CD14-positive monocyte (primary cell): ENCODE results near the gene GINS1. TPM values are rescaled to one million over a fixed set of nuclear protein-coding genes. Genes with fewer than 3 reads are reported as not detected.

Experiments used
- DNase-seq, 3 donors: peaks; one replicate each; pipeline ENCODE4 v3.0.0-alpha.2; 2011 to 2022
- H2AFZ ChIP-seq: 2 replicates; pipeline ENCODE4 v1.6.0; 2012; ENCODE audit warnings: mild to moderate bottlenecking, low read depth, low read length, inconsistent platforms; ENCODE audit not compliant: insufficient read depth, poor library complexity, severe bottlenecking
- H3K27ac ChIP-seq, 2 donors: 1 replicate in 1 of 2; 2 replicates in 1 of 2; pipeline ENCODE4 v1.5.1; 2012 to 2013; ENCODE audit warnings: low read length in 2 of 2, control low read depth in 1 of 2, inconsistent platforms in 1 of 2, low read depth in 1 of 2, mild to moderate bottlenecking in 1 of 2
- H3K27me3 ChIP-seq, 2 donors: one replicate each; pipeline versions ENCODE4 v1.6.0 to v1.6.1; 2011 to 2013; ENCODE audit warnings: low read length in 2 of 2; ENCODE audit not compliant: control insufficient read depth in 2 of 2, insufficient read depth in 2 of 2
- H3K36me3 ChIP-seq, 2 donors: replicated peaks in 1 of 2; 1 replicate in 1 of 2; 2 replicates in 1 of 2; pipeline versions ENCODE4 v1.5.1 to v1.6.1; 2012 to 2013; ENCODE audit warnings: low read length in 2 of 2, control low read depth in 1 of 2, inconsistent platforms in 1 of 2, mild to moderate bottlenecking in 1 of 2; ENCODE audit not compliant: insufficient read depth in 2 of 2, control insufficient read depth in 1 of 2
- H3K4me1 ChIP-seq, 2 donors: 1 replicate in 1 of 2; 2 replicates in 1 of 2; pipeline versions ENCODE4 v1.5.1 to v1.6.1; 2012 to 2013; ENCODE audit warnings: low read length in 2 of 2, control low read depth in 1 of 2, inconsistent platforms in 1 of 2, mild to moderate bottlenecking in 1 of 2, moderate library complexity in 1 of 2; ENCODE audit not compliant: insufficient read depth in 2 of 2, control insufficient read depth in 1 of 2
- H3K4me2 ChIP-seq: replicated peaks from 2 replicates; pipeline ENCODE3; 2012; ENCODE audit warnings: low read length, moderate library complexity, mild to moderate bottlenecking; ENCODE audit not compliant: poor library complexity, severe bottlenecking; ENCODE audit errors: extremely low read depth
- H3K4me3 ChIP-seq, 3 experiments: fragments of 200-600 bp in 1 of 3; sonication (generic) in 1 of 3; replicated peaks in 1 of 3; 1 replicate in 2 of 3; 2 replicates in 1 of 3; pipeline ENCODE4 v1.5.1; 2011 to 2013; ENCODE audit warnings: low read length in 3 of 3, mild to moderate bottlenecking in 3 of 3, control low read depth in 2 of 3, low read depth in 2 of 3, inconsistent platforms in 1 of 3, moderate library complexity in 1 of 3
- H3K79me2 ChIP-seq: 2 replicates; pipeline ENCODE4 v1.6.0; 2012; ENCODE audit warnings: mild to moderate bottlenecking, control low read depth, inconsistent platforms, low read length, moderate library complexity; ENCODE audit not compliant: insufficient read depth
- H3K9ac ChIP-seq: 2 replicates; pipeline ENCODE4 v1.6.0; 2017; ENCODE audit warnings: low read length, mild to moderate bottlenecking; ENCODE audit not compliant: insufficient read depth, poor library complexity, severe bottlenecking
- H3K9me3 ChIP-seq, 2 donors: replicated peaks in 1 of 2; 1 replicate in 1 of 2; 2 replicates in 1 of 2; pipeline versions ENCODE4 v1.5.1 to v1.6.1; 2012 to 2013; ENCODE audit warnings: low read length in 2 of 2, control low read depth in 1 of 2; ENCODE audit not compliant: control insufficient read depth in 1 of 2, insufficient read depth in 1 of 2
- H4K20me1 ChIP-seq: 2 replicates; pipeline ENCODE4 v1.6.0; 2012; ENCODE audit warnings: mild to moderate bottlenecking, low read length, control low read depth, moderate library complexity; ENCODE audit not compliant: insufficient read depth
- H3K27ac Mint-ChIP-seq, 7 donors: one replicate each; pipeline ENCODE4 v1.8.0; 2020; ENCODE audit warnings: mild to moderate bottlenecking in 7 of 7, mixed read lengths in 7 of 7, moderate library complexity in 6 of 7, inconsistent platforms in 2 of 7
- H3K27me3 Mint-ChIP-seq, 3 donors: one replicate each; pipeline ENCODE4 v1.8.0; 2021 to 2022; ENCODE audit warnings: low read depth in 3 of 3, mild to moderate bottlenecking in 3 of 3, mixed read lengths in 3 of 3, moderate library complexity in 3 of 3, inconsistent platforms in 1 of 3
- H3K36me3 Mint-ChIP-seq, 2 donors: one replicate each; pipeline ENCODE4 v1.8.0; 2020; ENCODE audit warnings: mixed read lengths in 2 of 2, inconsistent platforms in 1 of 2, mild to moderate bottlenecking in 1 of 2
- H3K4me1 Mint-ChIP-seq: one replicate; pipeline ENCODE4 v1.8.0; 2020; ENCODE audit warnings: mild to moderate bottlenecking, mixed read lengths
- H3K4me3 Mint-ChIP-seq, 2 donors: one replicate each; pipeline ENCODE4 v1.8.0; 2020; ENCODE audit warnings: mild to moderate bottlenecking in 2 of 2, mixed read lengths in 2 of 2, moderate library complexity in 1 of 2
- H3K9me3 Mint-ChIP-seq, 7 donors: one replicate each; pipeline ENCODE4 v1.8.0; 2020 to 2022; ENCODE audit warnings: mixed read lengths in 7 of 7, mild to moderate bottlenecking in 6 of 7, moderate library complexity in 6 of 7, inconsistent platforms in 2 of 7
- CTCF ChIP-seq: fragments of 200-600 bp; IDR thresholded peaks from one replicate; pipeline ENCODE4 v1.8.0; 2022; ENCODE audit warnings: antibody characterized with exemption, mild to moderate bottlenecking
- WGBS: methylation state at CpG from one replicate; pipeline ENCODE4 v1.1.5; 2013; ENCODE audit warnings: missing lambda C conversion rate; ENCODE audit not compliant: insufficient coverage; 5-methylcytosine and 5-hydroxymethylcytosine counted together
- intact Hi-C, 2 donors: fragments of 100-400 bp; cut with micrococcal nuclease; formaldehyde crosslinking; loops; one replicate each; pipeline versions ENCODE4 v1.15.0 to v1.15.1; 2023
- polyA plus RNA-seq, 3 donors: library from polyadenylated mRNA; depleted of rRNA in 1 of 3; unstranded in 2 of 3; stranded (reverse) in 1 of 3; fragments of 300-500 nt in 2 of 3; fragments of >200 nt in 1 of 3; fragmentation: Illumina TruSeq in 2 of 3; gene quantifications; 1 replicate in 2 of 3; 2 replicates in 1 of 3; pipeline ENCODE4 v1.2.3, GENCODE V29; 2012 to 2021

Gene GINS1
- polyA plus RNA-seq, 3 donors, result 0.16 to 0.48 (median 0.28) TPM

DNA sequence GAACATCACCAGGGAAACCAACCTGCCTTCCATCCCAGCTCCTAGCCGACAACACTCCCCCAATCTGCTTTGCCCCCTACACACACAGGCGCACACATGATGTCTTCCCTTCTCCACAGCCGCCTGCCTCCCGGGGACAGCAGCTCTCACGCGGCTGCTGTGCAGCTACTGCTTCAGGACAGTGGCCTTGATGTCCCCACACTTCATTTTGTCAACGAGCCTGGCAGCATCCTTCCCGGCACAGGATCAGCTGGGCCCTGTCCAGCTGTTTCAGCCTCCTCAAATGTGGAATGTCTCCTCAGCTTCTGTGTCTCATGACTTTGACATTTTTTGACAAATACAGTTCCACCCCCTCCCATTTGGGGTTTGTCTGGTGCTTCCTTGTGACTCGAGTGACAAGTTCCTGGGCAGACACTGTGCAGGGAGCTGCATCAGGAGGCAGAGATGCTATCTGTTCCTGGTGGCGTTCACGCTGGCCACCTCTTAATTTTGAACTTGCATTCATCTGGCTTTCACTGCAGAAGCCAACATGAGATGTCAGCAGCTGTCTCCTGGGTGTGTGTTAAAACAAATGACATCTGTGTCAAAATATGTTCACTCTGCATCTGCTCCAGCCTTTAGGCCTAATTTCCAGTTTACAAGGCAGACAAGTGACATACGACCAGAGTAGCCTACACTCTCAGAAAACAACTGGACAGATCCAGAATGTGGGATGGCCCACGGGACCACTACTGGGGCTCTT, 57.2 kb downstream of the GINS1 start:
- H3K4me3 ChIP-seq, result no peak overlapping the region
- Mint-ChIP-seq H3K9me3 (peaks cover 0 to 2% (median 0%) of the 10 kb centered on the region in 7 donors), H3K36me3 (no peaks in the 10 kb centered on the region), H3K27me3 (peaks cover 0 to 4% (median 2%) of the 10 kb centered on the region in 3 donors), H3K4me1 (peaks cover 28% of the 10 kb centered on the region), H3K27ac (peak overlapping the region in 1 of 7 donors; percentile 33), H3K4me3 (no peak overlapping the region)
- no peak for DNase-seq
- H3K36me3 ChIP-seq, result no peaks in the 10 kb centered on the region
- no peak for TF ChIP-seq CTCF
- H3K4me2 ChIP-seq, result no peak overlapping the region
- no peak overlapping the region for H3K9ac ChIP-seq
- no peaks in the 10 kb centered on the region for H3K27me3 ChIP-seq
- peaks cover 23 to 24% of the 10 kb centered on the region in 2 donors for H3K4me1 ChIP-seq
- H3K27ac ChIP-seq, result no peak overlapping the region
- no peaks in the 10 kb centered on the region for H3K79me2 ChIP-seq
- no peaks in the 10 kb centered on the region for H4K20me1 ChIP-seq
- 86% methylated on average over 13 of the region's 13 CpGs for WGBS
- intact Hi-C loops, result no loop called here
- no peaks in the 10 kb centered on the region for H3K9me3 ChIP-seq
- no peak overlapping the region for H2AFZ ChIP-seq

GRCh38 chr20:25465243-25466135, 58.0 kb downstream of the GINS1 start:
- TF ChIP-seq CTCF, result no peak
- Histone ChIP-seq H3K27me3 (no peaks in the 10 kb centered on the region), H3K27ac (no peak overlapping the region), H3K79me2 (no peaks in the 10 kb centered on the region), H3K36me3 (no peaks in the 10 kb centered on the region), H3K4me1 (peaks cover 18 to 19% of the 10 kb centered on the region in 2 donors), H3K9me3 (no peaks in the 10 kb centered on the region), H3K4me3 (no peak overlapping the region), H4K20me1 (no peaks in the 10 kb centered on the region), H3K9ac (no peak overlapping the region), H2AFZ (no peak overlapping the region), H3K4me2 (no peak overlapping the region)
- peaks cover 0 to 4% (median 2%) of the 10 kb centered on the region in 3 donors for H3K27me3 Mint-ChIP-seq
- 99% methylated on average over 12 of the region's 15 CpGs for WGBS
- H3K9me3 Mint-ChIP-seq, result no peaks in the 10 kb centered on the region
- intact Hi-C loops, result no loop called here
- peaks cover 23% of the 10 kb centered on the region for H3K4me1 Mint-ChIP-seq
- H3K27ac Mint-ChIP-seq, result peak overlapping the region in 1 of 7 donors; percentile 40
- no peak overlapping the region for H3K4me3 Mint-ChIP-seq
- DNase-seq, result no peak
- H3K36me3 Mint-ChIP-seq, result no peaks in the 10 kb centered on the region
